DND-41 (cell line): Measurements from ENCODE around the gene WDR7.

Source experiments
- EZH2 ChIP-seq: IDR thresholded peaks from 3 replicates; pipeline ENCODE4 v1.6.1; 2012; ENCODE audit warnings: borderline replicate concordance, low read depth, mild to moderate bottlenecking, moderate library complexity, low read length, inconsistent platforms; ENCODE audit not compliant: severe bottlenecking
- TF ChIP-seq, protein P1 (sequence below): IDR thresholded peaks from 2 replicates; pipeline ENCODE4 v1.5.1; 2012; ENCODE audit warnings: borderline replicate concordance, low read length, moderate library complexity, mild to moderate bottlenecking; ENCODE audit not compliant: poor library complexity, severe bottlenecking; ENCODE audit errors: extremely low read depth

DNA sequence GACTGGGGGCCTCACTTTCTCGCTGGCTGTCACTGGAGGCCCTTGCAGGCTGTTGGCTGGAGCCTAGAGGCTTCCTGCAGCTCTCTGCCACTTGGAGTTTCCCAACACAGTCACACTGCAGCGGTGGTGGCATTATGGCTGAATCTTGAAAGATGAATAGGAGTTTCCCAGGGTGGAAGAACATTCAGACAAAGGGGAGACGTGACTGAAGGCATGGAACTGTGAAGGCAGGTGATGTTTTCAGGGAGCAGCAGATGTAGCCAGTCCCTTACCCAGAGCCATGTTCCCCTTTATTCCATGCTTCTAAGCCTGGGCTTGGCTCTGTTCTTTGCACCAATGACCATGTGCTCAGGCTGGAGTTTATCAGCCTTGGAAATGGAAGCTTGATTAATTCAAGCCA is 389.0 kb downstream of the WDR7 start:
- TF ChIP-seq, protein P1, sequence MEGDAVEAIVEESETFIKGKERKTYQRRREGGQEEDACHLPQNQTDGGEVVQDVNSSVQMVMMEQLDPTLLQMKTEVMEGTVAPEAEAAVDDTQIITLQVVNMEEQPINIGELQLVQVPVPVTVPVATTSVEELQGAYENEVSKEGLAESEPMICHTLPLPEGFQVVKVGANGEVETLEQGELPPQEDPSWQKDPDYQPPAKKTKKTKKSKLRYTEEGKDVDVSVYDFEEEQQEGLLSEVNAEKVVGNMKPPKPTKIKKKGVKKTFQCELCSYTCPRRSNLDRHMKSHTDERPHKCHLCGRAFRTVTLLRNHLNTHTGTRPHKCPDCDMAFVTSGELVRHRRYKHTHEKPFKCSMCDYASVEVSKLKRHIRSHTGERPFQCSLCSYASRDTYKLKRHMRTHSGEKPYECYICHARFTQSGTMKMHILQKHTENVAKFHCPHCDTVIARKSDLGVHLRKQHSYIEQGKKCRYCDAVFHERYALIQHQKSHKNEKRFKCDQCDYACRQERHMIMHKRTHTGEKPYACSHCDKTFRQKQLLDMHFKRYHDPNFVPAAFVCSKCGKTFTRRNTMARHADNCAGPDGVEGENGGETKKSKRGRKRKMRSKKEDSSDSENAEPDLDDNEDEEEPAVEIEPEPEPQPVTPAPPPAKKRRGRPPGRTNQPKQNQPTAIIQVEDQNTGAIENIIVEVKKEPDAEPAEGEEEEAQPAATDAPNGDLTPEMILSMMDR = no peak
- TF ChIP-seq EZH2 = no peak
